Activated CD4-positive, alpha-beta T cell treated with anti-CD3 and anti-CD28 coated beads, Interleukin-2, Interleukin-6, amounts not matched to agents 100 ng/mL and 50 ng/mL, durations not matched to agents 16 hours and 8 hours (primary cell): Measurements from ENCODE around the gene TANGO6.

Source experiments
- DNase-seq: peaks from one replicate; pipeline ENCODE4 v3.0.0-alpha.2; 2020

The TANGO6 gene

DNA sequence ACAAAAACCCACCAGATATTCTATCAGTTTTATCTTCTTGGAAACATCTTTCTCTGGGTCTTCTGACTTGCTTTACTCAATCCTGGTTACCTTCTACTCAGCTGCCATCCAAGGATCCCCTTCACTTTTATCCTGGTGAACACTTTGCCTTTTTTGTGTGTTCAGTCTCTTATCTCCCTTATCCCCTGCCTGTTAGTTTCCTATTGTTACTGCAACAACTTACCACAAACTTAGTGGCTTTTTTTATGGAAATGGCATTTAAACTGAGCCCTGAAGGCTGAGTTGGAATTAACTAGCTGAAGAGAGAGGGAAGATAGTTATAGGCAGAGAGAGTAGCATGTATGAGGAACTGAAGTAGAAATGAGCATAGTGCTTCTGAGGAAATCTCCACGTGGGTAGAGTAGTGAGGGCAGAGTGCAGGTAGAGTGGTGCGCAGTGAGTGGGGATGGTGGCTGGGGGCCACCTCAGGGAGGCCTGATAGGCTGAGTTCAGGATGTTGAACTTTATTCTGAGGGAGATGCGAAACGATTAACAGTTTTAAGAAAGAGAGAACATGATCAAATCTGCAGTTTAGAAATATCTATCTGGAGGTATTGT lies 26.3 kb downstream of the TANGO6 start:
- no peak for DNase-seq

DNA sequence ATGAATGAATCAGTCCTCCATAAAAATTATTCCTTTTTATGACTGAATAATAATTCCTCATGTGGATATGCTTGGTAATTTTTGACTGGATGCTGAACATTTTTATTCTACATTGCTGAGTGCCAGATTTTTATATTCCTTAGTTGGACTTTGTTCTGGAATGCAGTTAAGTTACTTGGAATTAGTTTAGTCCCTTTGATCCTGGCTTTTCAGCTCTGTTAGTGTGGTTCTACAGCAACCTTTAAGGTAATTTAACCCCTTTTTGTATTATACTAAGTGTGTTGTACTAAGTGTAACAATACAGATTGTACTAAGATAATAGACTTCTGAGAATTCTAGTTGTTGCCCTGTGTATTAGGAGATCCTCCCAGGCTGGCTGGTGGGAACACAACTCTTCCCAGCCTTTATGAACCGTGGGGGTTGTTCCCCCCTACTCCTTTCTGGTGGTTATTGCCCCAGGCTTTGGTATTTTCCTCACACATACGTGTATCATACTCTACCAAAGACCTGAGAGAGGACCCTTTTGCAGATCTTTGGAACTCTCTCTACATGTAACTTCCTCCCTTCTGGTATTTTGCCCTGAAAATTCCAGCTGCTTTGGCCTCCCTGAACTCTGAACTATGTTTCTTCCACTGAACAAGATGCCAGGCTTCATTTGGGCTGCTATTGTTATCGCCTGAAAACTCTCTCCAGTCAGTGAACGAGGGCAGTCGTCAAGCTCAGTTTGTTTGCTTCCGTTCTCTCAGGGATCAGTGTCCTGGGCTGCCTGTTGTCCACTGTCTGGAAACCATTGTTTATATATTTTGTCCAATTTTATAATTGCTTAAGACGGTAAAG lies 30.5 kb downstream of the TANGO6 start:
- no peak for DNase-seq

DNA sequence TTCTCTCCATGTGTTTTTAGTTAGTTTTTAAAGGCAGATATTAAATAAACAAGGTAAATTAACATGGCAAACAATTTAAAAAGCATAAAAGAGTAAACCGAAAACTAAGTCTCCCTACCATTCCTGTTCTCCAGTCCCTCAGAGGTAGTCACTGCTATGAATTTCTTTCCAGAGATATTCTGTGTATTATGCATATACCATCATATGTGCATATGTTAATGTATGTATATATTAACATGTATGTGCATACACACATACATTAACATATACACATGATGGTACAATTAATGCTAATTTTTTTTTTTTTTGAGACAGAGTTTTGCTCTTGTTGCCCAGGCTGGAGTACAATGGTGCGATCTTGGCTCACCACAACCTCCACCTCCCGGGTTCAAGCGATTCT lies 32.5 kb downstream of the TANGO6 start:
- DNase-seq: no peak

DNA sequence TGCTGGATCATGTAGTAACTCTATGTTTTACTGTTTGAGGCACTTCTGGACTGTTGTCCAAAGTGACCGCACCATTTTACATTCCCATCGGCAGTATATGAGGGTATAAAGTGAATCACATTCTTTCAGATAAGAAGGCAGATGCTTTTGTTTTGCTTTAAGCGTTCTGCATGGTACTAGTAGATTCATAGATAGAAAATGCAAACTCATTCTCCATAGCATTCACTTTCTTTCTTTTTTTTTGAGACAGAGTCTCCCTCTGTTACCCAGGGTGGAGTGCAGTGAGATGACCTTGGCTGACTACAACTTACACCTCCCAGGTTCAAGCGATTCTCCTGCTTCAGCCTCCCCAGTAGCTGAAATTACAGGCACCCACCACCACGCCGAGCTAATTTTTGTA lies 40.4 kb downstream of the TANGO6 start:
- no peak for DNase-seq

DNA sequence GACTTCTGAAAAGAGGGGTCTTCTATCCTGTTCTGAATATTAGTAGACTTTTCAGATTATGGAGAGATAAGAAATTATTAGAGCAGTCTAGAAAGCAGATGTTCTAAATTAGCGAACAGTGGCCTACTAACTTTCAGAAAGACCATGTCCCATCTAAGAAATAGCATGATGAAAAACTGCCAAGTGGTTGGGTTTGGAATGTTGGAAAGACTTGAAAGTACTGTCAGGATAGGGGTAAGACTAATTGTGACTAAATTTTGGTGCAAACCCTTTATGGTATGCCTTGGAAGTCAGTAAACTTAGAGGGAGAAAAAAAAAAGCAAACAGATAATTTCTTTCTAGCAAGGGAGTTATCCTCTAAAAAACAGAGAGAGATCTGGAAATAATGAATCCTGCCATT lies 41.1 kb downstream of the TANGO6 start:
- no peak for DNase-seq

DNA sequence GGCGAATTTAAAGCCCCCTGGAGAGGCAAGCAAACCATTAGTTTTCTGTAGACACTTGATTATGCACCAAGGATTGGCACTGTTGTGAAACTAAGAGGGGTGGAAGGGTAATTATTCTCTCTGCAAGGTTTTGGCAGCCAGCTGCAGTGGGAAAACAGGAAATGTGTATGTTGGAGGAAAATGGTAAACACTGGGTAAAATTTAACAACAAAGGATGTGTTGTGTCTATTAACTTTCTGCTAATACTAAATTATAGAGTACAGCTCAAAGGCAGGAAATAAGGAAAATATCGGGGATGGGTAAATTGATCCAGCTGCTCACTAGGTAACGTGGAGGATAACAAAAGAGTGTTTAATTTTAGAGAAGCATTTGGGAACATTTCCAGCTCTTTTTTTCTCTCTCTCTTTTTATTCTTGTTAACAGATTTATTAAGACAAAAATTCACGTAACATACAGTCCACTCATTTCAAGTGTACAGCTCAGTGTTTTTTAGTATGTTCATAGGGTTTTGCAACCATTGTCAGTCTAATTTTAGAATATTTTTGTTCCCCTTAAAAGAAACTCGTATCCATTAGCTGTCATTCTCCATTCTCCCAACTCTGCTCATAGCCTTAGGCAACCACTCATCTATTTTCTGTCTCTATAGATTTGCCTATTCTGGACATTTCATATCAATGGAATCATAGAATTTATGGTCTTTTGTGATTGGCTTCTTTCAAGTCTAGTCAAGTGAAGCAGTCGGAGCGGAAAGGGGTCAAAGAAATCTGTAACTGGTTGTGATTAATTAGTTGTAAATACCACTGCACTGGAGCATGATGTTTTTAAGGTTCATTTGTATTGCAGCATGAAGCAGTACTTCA lies 41.8 kb downstream of the TANGO6 start:
- no peak for DNase-seq

DNA sequence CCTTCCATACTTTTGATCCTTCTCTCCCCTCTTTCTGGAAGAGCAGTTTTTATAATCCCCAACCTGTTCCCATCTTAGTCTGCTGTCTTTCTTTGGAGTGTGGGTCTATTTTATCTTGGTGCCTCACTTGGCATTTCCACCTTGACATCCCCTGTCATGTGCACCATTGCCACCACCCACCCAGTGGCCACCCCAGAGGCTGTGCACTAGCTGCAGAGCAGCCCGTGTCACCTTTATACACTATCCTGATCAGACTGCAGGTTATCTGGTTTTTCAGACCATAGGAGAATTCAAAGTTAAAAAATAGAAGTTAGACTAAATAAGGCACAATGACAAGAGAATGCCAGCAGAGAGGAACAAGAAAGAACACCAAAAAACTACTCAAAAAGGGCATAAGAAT lies 43.8 kb downstream of the TANGO6 start:
- DNase-seq: no peak

DNA sequence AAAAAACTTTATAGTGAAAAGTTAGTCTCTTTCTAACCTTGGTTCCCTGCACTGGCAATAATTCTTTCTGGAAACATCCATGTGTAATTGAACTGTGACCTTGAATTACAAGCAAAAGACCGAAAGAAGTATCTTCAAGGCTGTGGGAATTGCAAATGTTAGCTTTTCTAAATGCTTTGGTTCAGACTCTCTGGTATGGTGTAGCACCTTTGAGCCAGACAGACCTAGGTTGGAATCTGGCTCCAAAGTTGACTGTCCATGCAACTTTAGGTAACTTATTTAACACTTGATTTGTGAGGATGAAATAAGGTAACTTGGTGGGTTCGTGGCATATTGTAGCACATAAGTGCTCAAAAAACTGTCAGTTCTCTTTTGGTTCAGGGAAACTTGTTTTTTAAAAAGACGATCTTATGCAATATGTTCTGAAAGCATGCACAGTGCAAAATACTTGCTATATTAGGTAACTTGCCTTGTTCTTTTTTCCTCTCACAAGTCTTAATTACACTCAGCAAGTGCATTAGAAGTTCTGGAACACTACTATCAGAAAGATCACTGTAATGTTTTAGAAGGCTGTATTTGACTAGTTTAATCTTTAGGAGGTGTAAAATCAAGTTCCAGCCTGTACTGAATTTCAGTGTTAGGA lies 46.3 kb downstream of the TANGO6 start:
- no peak for DNase-seq

DNA sequence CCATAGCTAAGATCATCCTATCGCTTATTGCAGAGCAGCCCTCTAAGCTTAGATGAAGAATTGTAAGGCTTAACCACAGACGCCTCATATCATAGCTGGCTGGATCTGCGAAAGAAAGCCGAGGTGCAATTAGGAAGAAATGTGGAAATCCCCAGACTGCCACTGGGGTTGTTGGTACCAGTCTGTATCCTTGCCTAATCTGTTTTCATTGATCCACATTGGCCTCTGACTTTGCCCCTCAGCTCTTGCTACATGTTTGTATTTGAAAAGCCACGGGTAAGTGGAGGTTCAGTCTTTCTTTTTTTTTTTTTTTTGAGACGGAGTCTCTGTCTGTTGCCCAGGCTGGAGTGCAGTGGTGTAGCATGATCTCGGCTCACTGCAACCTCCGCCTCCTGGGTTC lies 48.9 kb downstream of the TANGO6 start:
- DNase-seq: no peak

DNA sequence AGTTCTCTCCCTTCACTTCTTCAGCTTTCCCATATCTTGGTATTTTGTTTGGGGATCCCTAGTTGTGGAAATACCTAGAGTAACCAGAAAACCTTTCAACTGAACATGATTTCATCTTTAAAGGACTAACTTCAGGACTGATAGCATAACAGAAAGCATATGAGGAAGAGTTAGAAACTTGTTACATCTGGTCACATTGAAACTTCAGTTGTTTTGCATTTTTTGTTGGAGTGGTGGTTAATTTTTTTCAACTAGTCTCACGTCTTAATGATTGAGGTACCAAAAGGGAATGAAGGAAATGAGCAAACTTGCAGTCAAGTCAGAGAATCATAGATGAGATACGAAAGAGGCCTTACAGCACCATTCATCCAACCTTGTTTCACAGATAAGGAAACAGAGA lies 49.6 kb downstream of the TANGO6 start:
- DNase-seq: no peak

DNA sequence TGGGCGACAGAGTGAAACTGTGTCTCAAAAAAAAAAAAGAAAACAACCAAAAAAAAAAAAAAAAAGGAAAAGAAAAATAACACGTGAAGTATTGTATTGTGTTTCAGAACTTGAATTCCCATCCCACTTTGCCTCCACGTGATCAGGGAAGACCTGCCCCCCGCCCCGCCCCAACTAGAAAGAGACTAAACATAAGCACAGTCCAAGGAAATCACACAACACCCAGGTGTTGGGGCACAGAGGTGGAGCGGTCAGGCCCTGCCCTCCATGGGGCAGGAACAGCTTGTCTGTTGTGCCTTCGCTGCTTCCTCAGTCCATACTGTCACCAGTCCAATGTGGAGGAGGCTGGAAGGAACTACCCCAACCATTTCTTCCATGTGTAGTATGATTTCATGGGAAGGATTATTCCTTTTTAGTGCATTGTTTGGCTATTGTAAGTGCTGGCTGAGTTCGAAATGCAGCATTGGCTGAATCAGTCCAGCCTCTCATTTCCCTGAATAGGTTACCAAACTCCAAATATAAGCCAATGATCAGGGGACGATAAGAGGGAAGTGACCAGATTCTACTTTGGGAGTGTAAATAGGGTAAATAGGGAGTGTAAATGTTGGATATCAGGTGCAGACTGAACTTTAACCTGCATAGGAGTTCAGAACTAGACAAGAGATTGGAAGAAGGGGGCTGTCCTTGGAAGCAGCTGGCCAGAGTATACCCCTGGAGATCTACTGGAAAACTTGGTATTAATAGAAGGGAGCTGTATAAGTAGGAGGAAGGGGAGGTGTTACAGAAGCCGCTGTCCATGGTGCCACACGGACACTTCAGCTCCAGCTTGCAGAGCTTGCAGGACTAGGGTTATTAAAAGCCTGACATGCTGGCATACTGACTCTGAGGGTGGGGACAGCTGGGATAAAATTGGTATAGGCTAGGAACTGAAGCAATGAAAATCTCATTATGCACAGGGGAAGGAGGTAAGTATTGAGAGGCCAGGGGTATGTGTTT lies 50.7 kb downstream of the TANGO6 start:
- DNase-seq: no peak

DNA sequence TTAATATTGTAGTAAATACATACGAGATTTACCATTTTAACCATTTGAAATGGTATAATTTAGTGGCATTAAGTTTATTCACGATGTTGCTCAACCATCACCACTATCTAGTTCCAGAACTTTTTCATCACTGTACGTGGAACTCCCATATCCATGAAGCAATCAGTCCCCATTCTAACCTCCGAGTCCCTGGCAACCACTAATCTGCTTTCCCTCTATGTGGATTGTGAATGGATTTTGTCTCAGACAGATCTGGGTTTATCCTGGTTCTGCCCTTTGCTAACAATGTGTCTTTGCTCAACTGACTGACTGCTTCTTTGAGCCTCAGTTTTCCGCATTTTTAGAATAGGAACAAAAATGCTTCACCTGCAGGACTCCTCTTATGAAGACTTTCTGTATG lies 51.4 kb downstream of the TANGO6 start:
- no peak for DNase-seq

DNA sequence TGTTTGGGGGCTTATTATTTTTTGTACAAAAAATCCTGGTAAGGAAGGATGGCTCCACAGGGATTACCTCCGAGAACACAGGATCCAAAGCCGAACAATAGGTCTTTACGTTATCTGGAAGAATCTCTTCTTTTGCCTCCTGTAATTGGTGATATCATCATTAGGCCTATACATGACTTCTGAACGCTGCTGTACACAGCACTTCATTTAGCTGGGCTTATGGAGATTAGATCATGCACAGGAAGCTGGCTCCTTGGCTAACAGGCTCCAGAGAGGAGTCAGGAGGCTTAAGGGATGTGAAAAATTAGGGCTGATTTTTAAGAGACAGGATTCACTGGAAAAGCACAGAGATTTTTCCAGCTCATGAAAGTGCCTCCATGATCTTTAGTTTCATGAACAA lies 54.7 kb downstream of the TANGO6 start:
- DNase-seq: no peak

DNA sequence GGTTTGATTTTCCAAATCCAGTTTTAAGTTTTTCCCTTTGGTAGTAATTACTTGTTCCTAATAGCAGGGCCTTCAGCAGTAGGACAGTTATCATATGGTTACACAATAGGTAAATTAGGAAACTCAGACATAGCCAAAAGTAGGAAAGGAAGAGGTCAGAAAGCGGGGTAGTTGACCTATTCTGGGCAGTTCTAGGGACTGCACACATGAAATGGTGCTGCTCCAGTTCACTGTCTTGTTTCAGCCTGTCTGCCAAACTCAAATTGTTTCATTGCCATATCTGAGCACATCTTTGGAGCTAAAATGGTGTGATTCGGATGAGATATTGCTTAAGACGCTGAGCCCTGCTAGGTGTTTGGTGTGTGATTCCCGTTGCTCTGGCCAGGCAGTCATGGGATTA lies 56.7 kb downstream of the TANGO6 start:
- no peak for DNase-seq

DNA sequence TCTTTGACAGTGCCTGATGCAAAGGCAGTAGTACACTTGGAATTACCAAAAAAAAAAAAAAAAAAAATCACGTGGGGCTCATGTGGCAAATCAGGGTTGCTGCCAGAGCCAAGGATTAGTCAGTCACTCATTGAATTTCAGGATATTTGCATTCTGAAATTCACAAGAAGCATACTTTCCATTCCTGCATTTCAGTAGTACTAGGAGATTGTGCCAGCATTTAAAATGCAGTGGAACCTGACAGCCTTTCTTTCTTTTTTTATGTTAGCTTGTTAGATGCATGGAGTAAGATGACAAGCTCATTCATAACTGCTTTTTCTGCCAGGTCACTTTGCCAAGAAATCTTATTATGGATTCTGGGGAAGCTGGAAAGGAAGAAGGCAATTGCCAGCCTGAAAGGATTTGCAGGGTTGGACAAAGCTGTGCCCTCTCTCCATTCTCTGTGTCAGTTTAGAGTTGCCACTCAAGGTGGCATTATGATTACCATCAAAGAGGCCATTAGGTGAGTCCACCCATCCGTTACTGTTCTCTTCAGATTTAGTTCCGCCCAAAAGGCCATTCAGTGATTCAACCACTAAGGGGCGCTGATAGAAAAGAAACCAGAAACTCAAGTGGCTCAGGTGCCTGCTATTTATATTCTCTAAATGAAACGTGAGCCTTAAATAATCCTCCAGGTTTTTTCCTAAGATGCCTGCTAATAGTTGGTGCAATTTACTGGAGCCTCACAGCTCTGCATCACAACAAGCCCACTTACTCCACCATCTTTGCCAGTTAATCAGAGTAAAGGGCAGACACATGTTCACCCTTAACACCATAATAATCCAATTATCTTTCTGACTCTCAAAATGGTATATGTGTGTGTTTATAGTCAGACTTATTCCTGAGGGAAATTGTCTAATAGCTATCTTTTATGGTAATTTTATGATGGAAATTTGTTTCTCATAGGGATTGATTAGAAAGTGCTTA lies 59.0 kb downstream of the TANGO6 start:
- peak; percentile 37 for DNase-seq

DNA sequence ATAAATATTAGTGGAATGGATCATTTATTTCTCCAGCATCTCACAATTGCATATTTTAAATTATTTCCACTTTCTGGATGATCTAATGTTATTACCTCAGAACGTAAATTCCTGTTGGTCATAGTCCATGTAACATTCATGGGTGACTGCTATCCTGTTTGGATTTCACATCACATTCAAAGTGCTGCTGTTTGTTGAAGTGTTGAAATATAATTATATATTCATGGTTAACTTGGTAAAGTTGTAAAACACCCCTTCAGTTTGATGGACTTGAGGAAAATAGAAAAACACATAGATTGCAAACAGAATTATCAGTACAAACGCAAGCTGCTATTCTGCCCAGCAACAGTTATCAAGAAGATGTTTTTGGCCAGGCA lies 59.6 kb downstream of the TANGO6 start:
- no peak for DNase-seq

DNA sequence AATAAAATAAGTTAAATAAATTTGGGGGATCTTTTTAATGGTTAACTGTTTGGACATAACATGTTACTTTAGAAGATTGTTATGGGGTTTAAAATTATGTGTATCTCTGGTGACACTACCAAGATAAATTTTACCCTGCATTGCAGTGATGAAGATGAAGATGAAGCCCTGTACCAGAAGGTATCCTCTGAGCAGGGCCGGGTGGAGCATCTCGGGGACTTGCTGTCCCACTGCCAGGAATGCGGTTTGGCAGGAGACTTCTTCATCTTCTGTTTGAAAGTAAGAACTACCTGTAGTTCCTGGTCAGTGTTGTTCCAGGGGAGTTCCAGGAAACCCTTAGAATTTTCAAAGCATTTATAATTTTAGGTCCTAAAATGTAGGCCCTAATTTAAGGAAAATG lies 64.0 kb downstream of the TANGO6 start:
- no peak for DNase-seq

DNA sequence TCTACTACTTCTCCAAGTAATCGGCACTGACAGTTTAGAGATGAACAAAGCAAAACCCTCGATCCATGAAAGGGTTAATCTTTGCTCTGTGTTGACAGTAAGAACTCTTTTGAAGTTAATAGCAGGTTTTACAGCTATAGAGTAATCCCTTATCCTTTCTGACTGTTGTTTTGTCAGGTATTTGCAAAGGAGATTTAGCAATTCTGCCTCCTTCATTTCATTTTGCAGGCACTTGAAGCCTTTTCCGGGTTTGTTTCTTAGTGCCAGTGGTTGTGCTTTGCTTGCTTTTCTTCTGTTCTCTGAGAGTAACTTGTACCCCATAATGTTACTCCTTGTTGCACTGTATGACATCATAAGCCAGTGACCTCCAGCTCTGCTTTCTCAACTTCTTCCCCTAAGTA lies 64.5 kb downstream of the TANGO6 start:
- DNase-seq: no peak

DNA sequence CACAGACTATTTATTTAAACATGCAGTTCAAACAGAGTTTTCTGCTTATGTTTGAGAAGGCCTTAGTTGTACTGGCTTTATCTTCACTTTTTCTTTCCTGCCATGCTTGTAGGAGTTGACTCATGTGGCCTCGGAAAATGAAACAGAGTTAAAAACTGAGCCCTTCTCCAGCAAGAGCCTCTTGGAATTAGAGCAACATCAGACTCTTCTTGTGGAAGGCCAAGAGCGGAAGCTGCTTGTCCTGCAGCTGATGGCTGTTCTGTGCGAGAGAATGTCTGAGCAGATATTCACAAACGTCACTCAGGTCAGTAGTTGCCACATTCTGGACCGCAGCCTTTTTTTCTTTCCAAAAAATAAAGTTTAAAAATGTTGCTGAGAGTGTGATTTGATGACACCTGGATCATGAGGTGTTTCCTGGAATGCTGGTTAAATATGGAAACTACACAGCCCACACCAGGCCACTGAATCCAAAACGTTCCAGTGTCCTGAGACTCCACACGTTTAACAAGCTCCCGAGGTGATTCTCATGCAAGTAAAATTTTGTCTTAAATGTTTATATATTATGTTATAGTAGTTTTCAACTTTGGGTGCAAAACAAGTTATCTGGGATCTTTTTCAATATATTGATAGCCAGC lies 65.9 kb downstream of the TANGO6 start:
- no peak for DNase-seq

DNA sequence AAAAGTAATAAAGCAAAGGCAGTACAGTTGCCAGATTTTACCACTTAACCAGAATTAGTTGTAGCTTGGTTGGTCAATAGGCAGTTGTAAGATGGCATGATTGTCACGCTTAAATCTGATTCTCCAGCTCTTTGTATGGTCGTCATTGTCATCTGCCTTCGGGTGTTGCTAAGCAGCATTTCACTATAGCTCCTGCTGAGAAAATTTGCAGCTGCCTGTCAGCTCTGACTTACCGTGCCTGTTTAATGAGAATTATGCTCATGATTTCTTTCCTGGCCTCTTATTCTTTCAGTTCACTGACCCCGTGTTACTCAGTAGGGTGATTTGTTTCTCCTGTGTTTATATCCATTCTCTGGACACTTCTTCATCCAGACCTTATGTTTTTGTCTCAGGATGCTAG lies 66.7 kb downstream of the TANGO6 start:
- DNase-seq: no peak
